ENCODE data around the gene KCNMA1.

Gene KCNMA1

DNA sequence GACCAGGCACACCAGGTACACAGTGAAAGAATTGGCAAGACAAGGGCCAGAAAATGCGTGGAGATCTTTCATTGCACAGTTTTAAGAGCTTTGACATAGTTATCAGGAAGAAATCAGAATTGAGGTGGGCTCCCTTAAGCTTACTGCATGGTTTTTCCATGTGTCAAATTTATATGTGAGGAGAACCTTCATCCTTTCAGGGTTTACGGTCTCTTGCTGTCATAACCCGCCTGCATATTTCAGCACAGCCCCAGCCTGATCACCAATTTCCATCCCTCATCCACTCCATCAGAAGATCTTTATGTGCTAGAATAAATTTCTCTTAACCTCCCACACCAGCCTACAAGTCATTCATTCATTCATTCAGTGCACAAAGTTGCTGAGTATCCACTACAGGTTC lies 373.1 kb downstream of the KCNMA1 start:
- Histone ChIP-seq H3K4me2 (no peak overlapping the region), H3K9ac (no peak overlapping the region), H2AFZ (ENCODE audit: low read depth) (no peak overlapping the region), H4K20me1 (ENCODE audit: insufficient read depth) (no peaks in the 10 kb centered on the region), H3K4me1 (ENCODE audit: low read depth, poor library complexity, severe bottlenecking) (peaks cover 6% of the 10 kb centered on the region), H3K27me3 (ENCODE audit: insufficient read depth, low read depth) (no peaks in the 10 kb centered on the region), H3K36me3 (ENCODE audit: insufficient read depth) (no peaks in the 10 kb centered on the region), H3K4me3 (IDR thresholded peaks at IDR 0.05; ENCODE audit: insufficient read depth, low read depth, low read length) (no peak overlapping the region), H3K79me2 (ENCODE audit: insufficient read depth, low read depth) (no peaks in the 10 kb centered on the region), H3K27ac (no peak overlapping the region)
- TF ChIP-seq, protein P1, sequence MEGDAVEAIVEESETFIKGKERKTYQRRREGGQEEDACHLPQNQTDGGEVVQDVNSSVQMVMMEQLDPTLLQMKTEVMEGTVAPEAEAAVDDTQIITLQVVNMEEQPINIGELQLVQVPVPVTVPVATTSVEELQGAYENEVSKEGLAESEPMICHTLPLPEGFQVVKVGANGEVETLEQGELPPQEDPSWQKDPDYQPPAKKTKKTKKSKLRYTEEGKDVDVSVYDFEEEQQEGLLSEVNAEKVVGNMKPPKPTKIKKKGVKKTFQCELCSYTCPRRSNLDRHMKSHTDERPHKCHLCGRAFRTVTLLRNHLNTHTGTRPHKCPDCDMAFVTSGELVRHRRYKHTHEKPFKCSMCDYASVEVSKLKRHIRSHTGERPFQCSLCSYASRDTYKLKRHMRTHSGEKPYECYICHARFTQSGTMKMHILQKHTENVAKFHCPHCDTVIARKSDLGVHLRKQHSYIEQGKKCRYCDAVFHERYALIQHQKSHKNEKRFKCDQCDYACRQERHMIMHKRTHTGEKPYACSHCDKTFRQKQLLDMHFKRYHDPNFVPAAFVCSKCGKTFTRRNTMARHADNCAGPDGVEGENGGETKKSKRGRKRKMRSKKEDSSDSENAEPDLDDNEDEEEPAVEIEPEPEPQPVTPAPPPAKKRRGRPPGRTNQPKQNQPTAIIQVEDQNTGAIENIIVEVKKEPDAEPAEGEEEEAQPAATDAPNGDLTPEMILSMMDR (conservative IDR thresholded peaks at IDR 0.05; ENCODE audit: low read depth, low read length) = no peak

DNA sequence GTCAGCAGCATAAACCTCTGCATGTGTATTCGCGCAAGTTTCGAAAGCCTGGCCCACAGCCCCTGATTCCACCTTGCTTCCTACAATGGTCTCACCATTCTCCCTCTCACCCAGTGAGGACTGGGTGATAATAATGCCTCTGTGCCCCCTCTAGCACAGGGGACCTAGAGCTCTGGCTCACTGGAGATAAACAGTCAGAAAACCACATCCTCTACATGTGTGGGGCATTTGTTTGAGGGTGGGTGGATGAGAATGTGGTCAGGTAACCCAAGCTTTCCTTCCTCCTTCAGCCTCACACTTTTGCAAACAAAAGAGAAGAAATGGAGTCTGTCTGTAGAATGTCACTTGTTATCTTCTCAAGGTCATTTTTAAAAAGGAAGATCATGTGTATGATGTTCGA lies 373.5 kb downstream of the KCNMA1 start:
- no peak overlapping the region for H3K4me2 ChIP-seq
- H3K9ac ChIP-seq = no peak overlapping the region
- H2AFZ ChIP-seq (ENCODE audit: low read depth) = no peak overlapping the region
- H3K36me3 ChIP-seq (ENCODE audit: insufficient read depth) = no peaks in the 10 kb centered on the region
- TF ChIP-seq, protein P1 (conservative IDR thresholded peaks at IDR 0.05; ENCODE audit: low read depth, low read length) = no peak
- no peak overlapping the region for H3K4me3 ChIP-seq (IDR thresholded peaks at IDR 0.05; ENCODE audit: insufficient read depth, low read depth, low read length)
- peaks cover 6% of the 10 kb centered on the region for H3K4me1 ChIP-seq (ENCODE audit: low read depth, poor library complexity, severe bottlenecking)
- H3K79me2 ChIP-seq (ENCODE audit: insufficient read depth, low read depth) = no peaks in the 10 kb centered on the region
- no peaks in the 10 kb centered on the region for H4K20me1 ChIP-seq (ENCODE audit: insufficient read depth)
- H3K27ac ChIP-seq = no peak overlapping the region
- no peaks in the 10 kb centered on the region for H3K27me3 ChIP-seq (ENCODE audit: insufficient read depth, low read depth)

DNA sequence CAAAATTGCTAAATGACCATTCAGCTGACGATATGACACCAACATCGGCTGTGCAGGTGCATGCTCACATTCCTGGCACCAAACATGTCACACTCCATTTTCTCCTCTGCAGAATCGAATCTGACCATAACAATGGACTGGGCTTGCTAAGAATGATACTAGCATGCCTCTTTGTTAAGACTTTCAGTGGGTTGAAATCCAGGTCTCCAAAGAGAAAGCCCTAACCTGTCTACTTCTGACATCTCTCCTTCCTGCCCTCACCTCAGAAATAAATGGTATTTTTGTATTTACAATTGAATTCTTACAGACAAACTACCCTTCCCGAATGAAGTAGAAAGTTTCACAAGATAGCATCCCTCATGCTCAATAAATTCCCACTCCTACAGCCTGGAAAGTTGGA lies 373.9 kb downstream of the KCNMA1 start:
- TF ChIP-seq, protein P1 (conservative IDR thresholded peaks at IDR 0.05; ENCODE audit: low read depth, low read length) = no peak
- Histone ChIP-seq H3K27ac (no peak overlapping the region), H3K9ac (no peak overlapping the region), H3K4me1 (ENCODE audit: low read depth, poor library complexity, severe bottlenecking) (peaks cover 6% of the 10 kb centered on the region), H3K79me2 (ENCODE audit: insufficient read depth, low read depth) (no peaks in the 10 kb centered on the region), H3K27me3 (ENCODE audit: insufficient read depth, low read depth) (no peaks in the 10 kb centered on the region), H3K36me3 (ENCODE audit: insufficient read depth) (no peaks in the 10 kb centered on the region), H3K4me2 (no peak overlapping the region), H2AFZ (ENCODE audit: low read depth) (no peak overlapping the region), H3K4me3 (IDR thresholded peaks at IDR 0.05; ENCODE audit: insufficient read depth, low read depth, low read length) (no peak overlapping the region), H4K20me1 (ENCODE audit: insufficient read depth) (no peaks in the 10 kb centered on the region)

DNA sequence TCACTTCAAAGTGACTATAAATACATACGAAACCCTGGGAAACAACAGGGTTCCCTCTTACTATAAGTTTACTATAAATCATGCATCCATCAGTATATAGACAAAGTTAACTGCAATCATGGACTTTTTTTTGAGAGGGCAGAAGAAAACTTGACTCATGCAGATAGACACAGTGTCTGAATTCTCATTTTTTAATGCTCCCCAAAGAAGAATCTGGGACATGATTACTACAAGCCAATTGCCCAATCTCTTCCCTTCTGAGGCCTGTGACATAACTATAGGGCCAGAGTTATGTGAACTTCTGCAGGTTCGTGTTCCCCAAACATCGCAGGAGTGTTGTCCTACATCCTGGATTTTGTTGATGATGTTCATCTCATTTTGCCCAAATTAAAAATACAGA lies 376.5 kb downstream of the KCNMA1 start:
- H3K79me2 ChIP-seq (ENCODE audit: insufficient read depth, low read depth) = no peaks in the 10 kb centered on the region

More for the DNA sequence above, 376.5 kb downstream of the KCNMA1 start:
- Histone ChIP-seq H3K4me2 (no peak overlapping the region), H3K27ac (no peak overlapping the region), H3K9ac (no peak overlapping the region), H2AFZ (ENCODE audit: low read depth) (no peak overlapping the region), H3K27me3 (ENCODE audit: insufficient read depth, low read depth) (no peaks in the 10 kb centered on the region), H3K36me3 (ENCODE audit: insufficient read depth) (no peaks in the 10 kb centered on the region), H3K4me3 (IDR thresholded peaks at IDR 0.05; ENCODE audit: insufficient read depth, low read depth, low read length) (no peak overlapping the region), H3K4me1 (ENCODE audit: low read depth, poor library complexity, severe bottlenecking) (peaks cover 6% of the 10 kb centered on the region), H4K20me1 (ENCODE audit: insufficient read depth) (no peaks in the 10 kb centered on the region)
- TF ChIP-seq, protein P1 (conservative IDR thresholded peaks at IDR 0.05; ENCODE audit: low read depth, low read length) = no peak

Measured in KMS-11 (cell line).